ENCODE results near the gene CALM3. TPM values are rescaled to one million over a fixed set of nuclear protein-coding genes. Genes with fewer than 3 reads are reported as not detected.

CALM3 gene
- polyA plus RNA-seq, 3 donors: 165 to 240 (median 177) TPM

DNA sequence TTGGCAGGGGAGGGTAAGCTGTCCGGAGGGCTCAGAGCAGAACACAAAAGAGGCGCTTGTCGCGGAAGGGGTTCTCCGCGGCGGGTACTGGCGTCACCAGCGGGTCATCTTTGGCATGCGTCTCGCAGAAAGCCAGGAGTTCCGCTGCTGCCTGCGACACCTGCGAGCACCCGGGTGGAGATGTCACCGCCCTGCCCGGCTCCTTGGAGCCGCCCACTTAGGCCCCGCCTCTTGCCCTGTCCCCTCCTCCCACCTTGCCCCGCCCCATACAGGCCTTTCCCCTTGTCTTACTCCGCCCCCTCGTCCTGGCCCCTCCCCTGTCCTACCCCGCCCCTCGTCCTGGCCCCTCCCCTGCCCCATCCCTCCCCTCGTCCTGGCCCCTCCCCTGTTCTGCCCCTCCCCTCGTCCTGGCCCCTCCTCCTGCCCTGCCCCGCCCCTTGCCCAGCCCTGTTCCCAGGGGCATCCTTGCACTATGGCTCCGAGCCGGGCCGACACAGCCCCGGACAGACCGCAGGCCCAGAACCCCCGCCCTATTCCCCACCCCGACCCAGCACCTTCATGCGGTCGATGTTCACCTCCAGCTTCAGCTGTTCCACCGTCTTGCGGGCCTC, 33.0 kb downstream of the CALM3 start:
- Histone ChIP-seq H3K9ac (ENCODE audit: insufficient read depth, low read length, poor library complexity, severe bottlenecking) (peak overlapping the region; percentile 15), H3K79me2 (ENCODE audit: insufficient read depth, low read length) (no peaks in the 10 kb centered on the region), H3K36me3 (replicated peaks in 1 of 2; ENCODE audit: control insufficient read depth in 1 of 2, insufficient read depth in 2 of 2, low read length in 2 of 2) (no peaks in the 10 kb centered on the region), H3K4me1 (ENCODE audit: control insufficient read depth in 1 of 2, insufficient read depth in 2 of 2, low read length in 2 of 2) (peaks cover 39 to 48% of the 10 kb centered on the region in 2 donors), H3K27ac (ENCODE audit: low read depth in 1 of 2, low read length in 2 of 2) (peak overlapping the region in 1 of 2 donors; percentile 66), H3K9me3 (replicated peaks in 1 of 2; ENCODE audit: control insufficient read depth in 1 of 2, insufficient read depth in 1 of 2, low read length in 2 of 2) (no peaks in the 10 kb centered on the region), H3K4me2 (replicated peaks; ENCODE audit: extremely low read depth, low read length, poor library complexity, severe bottlenecking) (peak overlapping the region; percentile 69), H4K20me1 (ENCODE audit: insufficient read depth, low read length) (no peaks in the 10 kb centered on the region), H3K27me3 (ENCODE audit: control insufficient read depth in 2 of 2, insufficient read depth in 2 of 2, low read length in 2 of 2) (peaks cover 15 to 61% of the 10 kb centered on the region in 2 donors), H2AFZ (ENCODE audit: insufficient read depth, low read depth, low read length, poor library complexity, severe bottlenecking) (peak overlapping the region; percentile 55), H3K4me3 (replicated peaks in 1 of 3; ENCODE audit: low read depth in 2 of 3, low read length in 3 of 3) (peak overlapping the region in 1 of 3 experiments; percentile 68)
- Mint-ChIP-seq H3K36me3 (peaks cover 0 to 3% of the 10 kb centered on the region in 2 donors), H3K27me3 (ENCODE audit: low read depth in 3 of 3) (peaks cover 37 to 38% (median 38%) of the 10 kb centered on the region in 3 donors), H3K4me3 (peak overlapping the region; percentile 34 to 75), H3K4me1 (peaks cover 33% of the 10 kb centered on the region), H3K27ac (peak overlapping the region; percentile 5 to 89 (median 73)), H3K9me3 (peaks cover 0 to 3% (median 0%) of the 10 kb centered on the region in 7 donors)
- intact Hi-C loops (cut with micrococcal nuclease): loop anchor here in 1 of 2 donors (1.0 kb wide), 1 partner anchor 27 kb away; the partner anchor contains the start of gene DACT3
- peak; percentile 84 to 96 (median 91) for DNase-seq
- WGBS (ENCODE audit: insufficient coverage): 0% methylated on average over 30 of the region's 38 CpGs
- TF ChIP-seq, protein P1, sequence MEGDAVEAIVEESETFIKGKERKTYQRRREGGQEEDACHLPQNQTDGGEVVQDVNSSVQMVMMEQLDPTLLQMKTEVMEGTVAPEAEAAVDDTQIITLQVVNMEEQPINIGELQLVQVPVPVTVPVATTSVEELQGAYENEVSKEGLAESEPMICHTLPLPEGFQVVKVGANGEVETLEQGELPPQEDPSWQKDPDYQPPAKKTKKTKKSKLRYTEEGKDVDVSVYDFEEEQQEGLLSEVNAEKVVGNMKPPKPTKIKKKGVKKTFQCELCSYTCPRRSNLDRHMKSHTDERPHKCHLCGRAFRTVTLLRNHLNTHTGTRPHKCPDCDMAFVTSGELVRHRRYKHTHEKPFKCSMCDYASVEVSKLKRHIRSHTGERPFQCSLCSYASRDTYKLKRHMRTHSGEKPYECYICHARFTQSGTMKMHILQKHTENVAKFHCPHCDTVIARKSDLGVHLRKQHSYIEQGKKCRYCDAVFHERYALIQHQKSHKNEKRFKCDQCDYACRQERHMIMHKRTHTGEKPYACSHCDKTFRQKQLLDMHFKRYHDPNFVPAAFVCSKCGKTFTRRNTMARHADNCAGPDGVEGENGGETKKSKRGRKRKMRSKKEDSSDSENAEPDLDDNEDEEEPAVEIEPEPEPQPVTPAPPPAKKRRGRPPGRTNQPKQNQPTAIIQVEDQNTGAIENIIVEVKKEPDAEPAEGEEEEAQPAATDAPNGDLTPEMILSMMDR (IDR thresholded peaks at IDR 0.05): no peak

GRCh38 chr19:46634656-46635218, 33.6 kb downstream of the CALM3 start:
- Histone ChIP-seq H2AFZ (ENCODE audit: insufficient read depth, low read depth, low read length, poor library complexity, severe bottlenecking) (no peak overlapping the region), H3K36me3 (replicated peaks in 1 of 2; ENCODE audit: control insufficient read depth in 1 of 2, insufficient read depth in 2 of 2, low read length in 2 of 2) (no peaks in the 10 kb centered on the region), H3K79me2 (ENCODE audit: insufficient read depth, low read length) (no peaks in the 10 kb centered on the region), H3K27me3 (ENCODE audit: control insufficient read depth in 2 of 2, insufficient read depth in 2 of 2, low read length in 2 of 2) (peaks cover 15 to 66% of the 10 kb centered on the region in 2 donors), H3K4me3 (replicated peaks in 1 of 3; ENCODE audit: low read depth in 2 of 3, low read length in 3 of 3) (peak overlapping the region in 1 of 3 experiments; percentile 53), H3K4me1 (ENCODE audit: control insufficient read depth in 1 of 2, insufficient read depth in 2 of 2, low read length in 2 of 2) (peaks cover 42 to 52% of the 10 kb centered on the region in 2 donors), H3K4me2 (replicated peaks; ENCODE audit: extremely low read depth, low read length, poor library complexity, severe bottlenecking) (peak overlapping the region; percentile 68), H3K9me3 (replicated peaks in 1 of 2; ENCODE audit: control insufficient read depth in 1 of 2, insufficient read depth in 1 of 2, low read length in 2 of 2) (no peaks in the 10 kb centered on the region), H3K9ac (ENCODE audit: insufficient read depth, low read length, poor library complexity, severe bottlenecking) (peak overlapping the region; percentile 15), H3K27ac (ENCODE audit: low read depth in 1 of 2, low read length in 2 of 2) (no peak overlapping the region), H4K20me1 (ENCODE audit: insufficient read depth, low read length) (no peaks in the 10 kb centered on the region)
- Mint-ChIP-seq H3K27ac (peak overlapping the region in 2 of 7 donors; percentile 8 to 80), H3K4me3 (peak overlapping the region; percentile 31 to 83), H3K4me1 (peaks cover 34% of the 10 kb centered on the region), H3K27me3 (ENCODE audit: low read depth in 3 of 3) (peaks cover 37 to 40% (median 40%) of the 10 kb centered on the region in 3 donors), H3K36me3 (peaks cover 0 to 3% of the 10 kb centered on the region in 2 donors), H3K9me3 (peaks cover 0 to 5% (median 0%) of the 10 kb centered on the region in 7 donors)
- no peak for DNase-seq
- WGBS (ENCODE audit: insufficient coverage): 10% methylated on average over 21 of the region's 23 CpGs
- TF ChIP-seq, protein P1 (IDR thresholded peaks at IDR 0.05): no peak
- intact Hi-C loops (cut with micrococcal nuclease): loop anchor here in 1 of 2 donors (1.0 kb wide), 1 partner anchor 27 kb away; the partner anchor contains the start of gene DACT3

Data from CD14-positive monocyte (primary cell).